Nephron (organoid): ENCODE measurements around the gene TJP3.
A peak's percentile ranks its signal among the peaks of the same experiment; 100 is the strongest.
"Not testable (repeated sequence)": the region's sequence is repeated elsewhere in the genome, so short reads cannot be mapped to it uniquely, and the experiment has no call there.

ENCODE experiments used
- H3K27ac Mint-ChIP-seq, 3 experiments: 2 replicates each; pipeline ENCODE4 v1.8.0; 2020; ENCODE audit warnings: mixed read lengths in 3 of 3, mild to moderate bottlenecking in 2 of 3, moderate library complexity in 1 of 3
- H3K27me3 Mint-ChIP-seq: 2 replicates; pipeline ENCODE4 v1.8.0; 2021; ENCODE audit warnings: low read depth, mild to moderate bottlenecking, moderate library complexity, mixed read lengths
- H3K36me3 Mint-ChIP-seq: 2 replicates; pipeline ENCODE4 v1.8.0; 2020; ENCODE audit warnings: low read depth, mixed read lengths
- H3K4me1 Mint-ChIP-seq: 2 replicates; pipeline ENCODE4 v1.8.0; 2020; ENCODE audit warnings: mixed read lengths
- H3K4me3 Mint-ChIP-seq, 3 experiments: 2 replicates each; pipeline ENCODE4 v1.8.0; 2020; ENCODE audit warnings: mild to moderate bottlenecking in 3 of 3, mixed read lengths in 3 of 3, moderate library complexity in 2 of 3
- H3K9me3 Mint-ChIP-seq: 2 replicates; pipeline ENCODE4 v1.8.0; 2020; ENCODE audit warnings: mixed read lengths
- CTCF ChIP-seq, 3 experiments: fragments of 200-600 bp; sonication (generic); IDR thresholded peaks; one replicate each; pipeline ENCODE4 v1.5.0; 2021; ENCODE audit warnings: antibody characterized with exemption in 3 of 3; ENCODE audit not compliant: unreplicated experiment in 3 of 3

TJP3 gene

GRCh38 chr19:3663838-3664237, 44.3 kb upstream of the TJP3 start:
- Mint-ChIP-seq H3K9me3 (no peaks in the 10 kb centered on the region), H3K4me1 (peaks cover 20% of the 10 kb centered on the region), H3K4me3 (no peak overlapping the region), H3K36me3 (peaks cover 25% of the 10 kb centered on the region), H3K27me3 (no peaks in the 10 kb centered on the region), H3K27ac (no peak overlapping the region)
- no peak for TF ChIP-seq CTCF (IDR thresholded peaks at IDR 0.05; ENCODE audit: unreplicated experiment in 3 of 3)

GRCh38 chr19:3664879-3665642, 43.1 kb upstream of the TJP3 start:
- no peak for TF ChIP-seq CTCF (IDR thresholded peaks at IDR 0.05; ENCODE audit: unreplicated experiment in 3 of 3)
- no peaks in the 10 kb centered on the region for H3K27me3 Mint-ChIP-seq
- peaks cover 25% of the 10 kb centered on the region for H3K36me3 Mint-ChIP-seq
- no peak overlapping the region for H3K27ac Mint-ChIP-seq
- H3K4me3 Mint-ChIP-seq: no peak overlapping the region
- H3K9me3 Mint-ChIP-seq: no peaks in the 10 kb centered on the region
- H3K4me1 Mint-ChIP-seq: peaks cover 30% of the 10 kb centered on the region

GRCh38 chr19:3665681-3666544, 42.3 kb upstream of the TJP3 start:
- peak; percentile 88 to 93 (median 91) for TF ChIP-seq CTCF (IDR thresholded peaks at IDR 0.05; ENCODE audit: unreplicated experiment in 3 of 3)
- H3K36me3 Mint-ChIP-seq: peaks cover 19% of the 10 kb centered on the region
- H3K4me1 Mint-ChIP-seq: peaks cover 32% of the 10 kb centered on the region
- H3K27me3 Mint-ChIP-seq: no peaks in the 10 kb centered on the region
- H3K9me3 Mint-ChIP-seq: no peaks in the 10 kb centered on the region
- peak overlapping the region in 2 of 3 experiments; percentile 78 to 82 for H3K27ac Mint-ChIP-seq
- peak overlapping the region in 1 of 3 experiments; percentile 25 for H3K4me3 Mint-ChIP-seq

- Mint-ChIP-seq H3K4me3 (peak overlapping the region in 1 of 3 experiments; percentile 25), H3K36me3 (peaks cover 13% of the 10 kb centered on the region), H3K4me1 (peaks cover 34% of the 10 kb centered on the region)
Observed at GRCh38 chr19:3666545-3666856, 41.7 kb upstream of the TJP3 start.

GRCh38 chr19:3667037-3667638, 41.0 kb upstream of the TJP3 start:
- no peaks in the 10 kb centered on the region for H3K27me3 Mint-ChIP-seq
- no peak overlapping the region for H3K4me3 Mint-ChIP-seq
- no peak overlapping the region for H3K27ac Mint-ChIP-seq
- H3K36me3 Mint-ChIP-seq: peaks cover 11% of the 10 kb centered on the region
- no peaks in the 10 kb centered on the region for H3K9me3 Mint-ChIP-seq
- TF ChIP-seq CTCF (IDR thresholded peaks at IDR 0.05; ENCODE audit: unreplicated experiment in 3 of 3): no peak
- peaks cover 40% of the 10 kb centered on the region for H3K4me1 Mint-ChIP-seq

More at GRCh38 chr19:3666545-3666856, 41.7 kb upstream of the TJP3 start:
- H3K27ac Mint-ChIP-seq: peak overlapping the region in 2 of 3 experiments; percentile 78 to 82
- H3K27me3 Mint-ChIP-seq, H3K9me3 Mint-ChIP-seq: not testable (repeated sequence)

- peaks cover 11% of the 10 kb centered on the region for H3K36me3 Mint-ChIP-seq
- H3K4me3 Mint-ChIP-seq: no peak overlapping the region
- peaks cover 43% of the 10 kb centered on the region for H3K4me1 Mint-ChIP-seq
- no peaks in the 10 kb centered on the region for H3K9me3 Mint-ChIP-seq
- no peaks in the 10 kb centered on the region for H3K27me3 Mint-ChIP-seq
- peak overlapping the region in 1 of 3 experiments; percentile 87 for H3K27ac Mint-ChIP-seq
- no peak for TF ChIP-seq CTCF (IDR thresholded peaks at IDR 0.05; ENCODE audit: unreplicated experiment in 3 of 3)
Observed at GRCh38 chr19:3667766-3668165, 40.4 kb upstream of the TJP3 start.
